ENCODE data around the gene NOS3. TPM values are rescaled to one million over a fixed set of nuclear protein-coding genes. Genes with fewer than 3 reads are reported as not detected.
A peak's percentile ranks its signal among the peaks of the same experiment; 100 is the strongest.

The NOS3 gene
- polyA plus RNA-seq, 1 of the 3 experiments (the other 2 are of a cell fraction): 0.41 TPM

GRCh38 chr7:151060113-151060415, 69.2 kb downstream of the NOS3 start:
- WGBS (ENCODE audit: low lambda C conversion rate): under 1% methylated on average over 14 of the region's 17 CpGs
- POLR2A ChIA-PET: interaction anchor here (0.7 to 1.5 kb wide), 4 partner anchors 21 to 90 kb away, joined by 3 to 7 read pairs (median 5); partner anchors contain the start of genes ABCB8 and FASTK
- H4K20me1 ChIP-seq (ENCODE audit: insufficient read depth): peaks cover 40% of the 10 kb centered on the region

GRCh38 chr7:151060416-151061212, 69.8 kb downstream of the NOS3 start:
- Histone ChIP-seq H4K20me1 (ENCODE audit: insufficient read depth) (peaks cover 40% of the 10 kb centered on the region), H3K4me3 (ENCODE audit: low read depth in 2 of 2, low read length in 1 of 2) (peak overlapping the region; percentile 66 to 99), H3K4me2 (peak overlapping the region; percentile 85), H3K27ac (ENCODE audit: low read depth in 2 of 2, low read length in 1 of 2) (peak overlapping the region; percentile 95 to 99), H3K79me2 (ENCODE audit: insufficient read depth) (peaks cover 77% of the 10 kb centered on the region), H3K4me1 (ENCODE audit: control insufficient read depth in 1 of 2, insufficient read depth in 2 of 2, low read depth in 1 of 2, low read length in 1 of 2) (peaks cover 28 to 49% of the 10 kb centered on the region in 2 experiments), H3K9ac (peak overlapping the region; percentile 84), H2AFZ (ENCODE audit: low read depth) (no peak overlapping the region), H3K9me2 (no peaks in the 10 kb centered on the region), H3K27me3 (ENCODE audit: insufficient read depth) (no peaks in the 10 kb centered on the region), H3K9me3 (no peaks in the 10 kb centered on the region), H3K36me3 (replicated peaks in 1 of 2; ENCODE audit: control insufficient read depth in 1 of 2, insufficient read depth in 2 of 2, low read length in 1 of 2) (peaks cover 25 to 33% of the 10 kb centered on the region in 2 experiments), H3F3A (replicated peaks; ENCODE audit: insufficient read depth) (no peaks in the 10 kb centered on the region)
- ChIA-PET POLR2A (interaction anchor here (0.7 to 1.5 kb wide), 4 partner anchors 20 to 90 kb away, joined by 3 to 7 read pairs (median 5); partner anchors contain the start of genes ABCB8 and FASTK), CTCF (interaction anchor here (0.6 to 12.2 kb wide), 29 partner anchors 12 to 183 kb away, joined by 3 to 126 read pairs (median 4); partner anchors contain the start of genes ABCB8, ASIC3, FASTK and TMUB1)
- 3% methylated on average over 16 of the region's 21 CpGs for WGBS (ENCODE audit: low lambda C conversion rate)
- peak; percentile 80 for DNase-seq
- TF ChIP-seq TEAD4 (IDR thresholded peaks at IDR 0.05; ENCODE audit: borderline replicate concordance, insufficient read depth): no peak
- peak; percentile 27; the same call in 1 of the 2 replicates for TF ChIP-seq MXI1 (IDR thresholded peaks at IDR 0.05; ENCODE audit: low read depth, low read length)
- TF ChIP-seq NFIC (IDR thresholded peaks at IDR 0.05; ENCODE audit: borderline replicate concordance): peak; percentile 97
- TF ChIP-seq RCOR1 (IDR thresholded peaks at IDR 0.05; ENCODE audit: low read length): no peak
- TF ChIP-seq SMC3 (IDR thresholded peaks at IDR 0.05; ENCODE audit: low read depth, low read length): peak; percentile 1; the same call in 1 of the 2 replicates
- no peak for TF ChIP-seq GATA2 (CRISPR knock-in tag; IDR thresholded peaks at IDR 0.05)
- no peak for TF ChIP-seq RAD21 (IDR thresholded peaks at IDR 0.05; ENCODE audit: low read length)
- TF ChIP-seq CTCF (IDR thresholded peaks at IDR 0.05): peak; percentile 43
- TF ChIP-seq SIN3A (IDR thresholded peaks at IDR 0.05; ENCODE audit: borderline replicate concordance, low read depth, low read length): no peak
- TF ChIP-seq PBX3 (IDR thresholded peaks at IDR 0.05): peak; percentile 38; the same call in 1 of the 2 replicates
- peak; percentile 82 for TF ChIP-seq CHD2 (IDR thresholded peaks at IDR 0.05; ENCODE audit: low read length, partially characterized antibody)
- TF ChIP-seq TCF12 (IDR thresholded peaks at IDR 0.05): peak; percentile 42; the same call in 1 of the 2 replicates
- peak; percentile 65 for TF ChIP-seq MAX (IDR thresholded peaks at IDR 0.05; ENCODE audit: low read depth)
- no peak for TF ChIP-seq USF2 (IDR thresholded peaks at IDR 0.05; ENCODE audit: borderline replicate concordance, low read depth, low read length)

More at GRCh38 chr7:151060113-151060415, 69.2 kb downstream of the NOS3 start:
- CTCF ChIA-PET: interaction anchor here (0.6 to 12.2 kb wide), 24 partner anchors 11 to 162 kb away, joined by 3 to 126 read pairs (median 5); partner anchors contain the start of genes ABCB8, ASIC3, FASTK and TMUB1
- Histone ChIP-seq H3F3A (replicated peaks; ENCODE audit: insufficient read depth) (no peaks in the 10 kb centered on the region), H3K27ac (ENCODE audit: low read depth in 2 of 2, low read length in 1 of 2) (peak overlapping the region; percentile 95 to 99), H3K9me2 (no peaks in the 10 kb centered on the region), H3K4me3 (ENCODE audit: low read depth in 2 of 2, low read length in 1 of 2) (peak overlapping the region; percentile 66 to 99), H2AFZ (ENCODE audit: low read depth) (no peak overlapping the region), H3K9me3 (no peaks in the 10 kb centered on the region), H3K4me1 (ENCODE audit: control insufficient read depth in 1 of 2, insufficient read depth in 2 of 2, low read depth in 1 of 2, low read length in 1 of 2) (peaks cover 28 to 50% of the 10 kb centered on the region in 2 experiments), H3K9ac (peak overlapping the region; percentile 84), H3K4me2 (peak overlapping the region; percentile 85), H3K79me2 (ENCODE audit: insufficient read depth) (peaks cover 74% of the 10 kb centered on the region), H3K27me3 (ENCODE audit: insufficient read depth) (no peaks in the 10 kb centered on the region), H3K36me3 (replicated peaks in 1 of 2; ENCODE audit: control insufficient read depth in 1 of 2, insufficient read depth in 2 of 2, low read length in 1 of 2) (peaks cover 25 to 31% of the 10 kb centered on the region in 2 experiments)
- DNase-seq: no peak
- TF ChIP-seq NRF1 (IDR thresholded peaks at IDR 0.05; ENCODE audit: low read depth, low read length): no peak
- TF ChIP-seq SMC3 (IDR thresholded peaks at IDR 0.05; ENCODE audit: low read depth, low read length): peak; percentile 2; the same call in 1 of the 2 replicates
- 0 out of 2 replicates have a peak, but pooled peaks have one; percentile 13 for TF ChIP-seq CTCF (IDR thresholded peaks at IDR 0.05)
- 0 out of 2 replicates have a peak, but pooled peaks have one; percentile 14 for TF ChIP-seq SIN3A (IDR thresholded peaks at IDR 0.05; ENCODE audit: borderline replicate concordance, low read depth, low read length)
